ENCODE data around the gene EMP2.

DNA sequence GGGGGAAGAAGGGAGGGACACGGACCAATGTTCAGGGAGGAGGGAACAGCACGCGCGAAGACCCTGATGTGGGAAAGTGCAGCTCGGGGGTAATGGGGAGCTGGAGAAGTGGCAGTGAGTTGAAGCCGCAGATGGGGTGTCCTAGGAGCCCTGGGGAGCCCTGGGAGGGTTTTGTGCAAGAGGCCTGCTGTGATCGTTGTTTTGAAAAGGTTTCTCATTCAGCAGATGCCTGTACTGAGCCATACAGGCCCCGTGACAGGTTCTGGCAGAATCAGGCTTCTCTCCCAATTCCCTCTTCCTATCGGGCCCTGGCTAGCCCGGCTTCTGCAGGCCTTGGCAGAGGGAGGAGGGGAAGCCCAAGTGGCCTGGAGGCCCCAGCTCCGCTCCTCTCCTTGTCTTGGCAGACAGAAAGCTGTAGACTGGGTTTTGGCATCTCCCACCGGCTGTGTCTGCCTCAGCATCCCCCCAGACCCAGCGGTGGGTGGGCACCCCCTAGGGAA is 38.4 kb upstream of the EMP2 start:
- TF ChIP-seq, protein P1, sequence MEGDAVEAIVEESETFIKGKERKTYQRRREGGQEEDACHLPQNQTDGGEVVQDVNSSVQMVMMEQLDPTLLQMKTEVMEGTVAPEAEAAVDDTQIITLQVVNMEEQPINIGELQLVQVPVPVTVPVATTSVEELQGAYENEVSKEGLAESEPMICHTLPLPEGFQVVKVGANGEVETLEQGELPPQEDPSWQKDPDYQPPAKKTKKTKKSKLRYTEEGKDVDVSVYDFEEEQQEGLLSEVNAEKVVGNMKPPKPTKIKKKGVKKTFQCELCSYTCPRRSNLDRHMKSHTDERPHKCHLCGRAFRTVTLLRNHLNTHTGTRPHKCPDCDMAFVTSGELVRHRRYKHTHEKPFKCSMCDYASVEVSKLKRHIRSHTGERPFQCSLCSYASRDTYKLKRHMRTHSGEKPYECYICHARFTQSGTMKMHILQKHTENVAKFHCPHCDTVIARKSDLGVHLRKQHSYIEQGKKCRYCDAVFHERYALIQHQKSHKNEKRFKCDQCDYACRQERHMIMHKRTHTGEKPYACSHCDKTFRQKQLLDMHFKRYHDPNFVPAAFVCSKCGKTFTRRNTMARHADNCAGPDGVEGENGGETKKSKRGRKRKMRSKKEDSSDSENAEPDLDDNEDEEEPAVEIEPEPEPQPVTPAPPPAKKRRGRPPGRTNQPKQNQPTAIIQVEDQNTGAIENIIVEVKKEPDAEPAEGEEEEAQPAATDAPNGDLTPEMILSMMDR (IDR thresholded peaks at IDR 0.05): no peak
- TF ChIP-seq POLR2A (IDR thresholded peaks at IDR 0.05): no peak

Measured in adrenal gland (tissue), 5 donors.